ENCODE measurements around the gene MICB.

MICB gene

DNA sequence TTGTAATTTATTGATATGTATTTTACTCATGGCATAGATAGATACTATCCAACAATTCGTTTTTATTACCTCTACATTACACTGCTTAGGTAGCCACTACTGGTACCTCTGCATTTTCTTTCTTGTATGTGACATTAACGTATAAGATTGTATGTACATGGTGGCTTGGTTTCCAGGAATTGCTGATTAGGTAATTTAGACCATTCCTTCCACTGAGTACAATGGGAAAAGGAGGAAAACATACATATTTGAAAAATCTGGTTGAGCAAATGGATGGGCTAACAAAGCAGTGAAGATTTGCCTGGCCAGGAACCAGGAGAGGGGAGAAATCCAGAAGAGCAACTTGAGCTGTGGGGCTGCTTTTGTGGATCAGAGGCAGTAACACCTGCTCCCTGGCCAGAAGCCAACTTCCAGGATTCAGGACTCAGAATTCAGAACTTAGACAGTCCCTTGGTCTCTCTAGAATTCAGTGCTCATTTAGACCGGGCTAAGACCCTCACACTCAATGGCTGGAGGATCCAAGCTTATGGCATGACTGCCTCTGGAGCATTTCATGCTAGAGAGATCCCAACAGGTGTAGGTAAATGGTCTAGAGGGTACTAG lies 17.9 kb upstream of the MICB start:
- TF ChIP-seq TCF12 (IDR thresholded peaks at IDR 0.05; ENCODE audit: low read depth) (no peak), NFIC (IDR thresholded peaks at IDR 0.05) (peak; percentile 39; the same call in 1 of the 2 replicates), RAD21 (IDR thresholded peaks at IDR 0.05; ENCODE audit: low read depth) (no peak), EGR1 (IDR thresholded peaks at IDR 0.05) (no peak)
- TF ChIP-seq, protein P1, sequence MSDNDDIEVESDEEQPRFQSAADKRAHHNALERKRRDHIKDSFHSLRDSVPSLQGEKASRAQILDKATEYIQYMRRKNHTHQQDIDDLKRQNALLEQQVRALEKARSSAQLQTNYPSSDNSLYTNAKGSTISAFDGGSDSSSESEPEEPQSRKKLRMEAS (IDR thresholded peaks at IDR 0.05), result no peak

GRCh38 chr6:31480574-31480973 lies 17.4 kb upstream of the MICB start:
- TF ChIP-seq RAD21 (IDR thresholded peaks at IDR 0.05; ENCODE audit: low read depth) (no peak), CREB1 (IDR thresholded peaks at IDR 0.05; ENCODE audit: low read depth) (no peak), FOXM1 (IDR thresholded peaks at IDR 0.05; ENCODE audit: borderline replicate concordance, low read depth) (no peak), EP300 (IDR thresholded peaks at IDR 0.05; ENCODE audit: borderline replicate concordance) (no peak), CEBPB (IDR thresholded peaks at IDR 0.05) (no peak), NFIC (IDR thresholded peaks at IDR 0.05) (no peak), TAF1 (IDR thresholded peaks at IDR 0.05; ENCODE audit: low read depth) (no peak), YY1 (IDR thresholded peaks at IDR 0.05; ENCODE audit: low read depth) (no peak), EGR1 (IDR thresholded peaks at IDR 0.05) (no peak), TEAD4 (IDR thresholded peaks at IDR 0.05) (no peak)
- TF ChIP-seq, protein P2, sequence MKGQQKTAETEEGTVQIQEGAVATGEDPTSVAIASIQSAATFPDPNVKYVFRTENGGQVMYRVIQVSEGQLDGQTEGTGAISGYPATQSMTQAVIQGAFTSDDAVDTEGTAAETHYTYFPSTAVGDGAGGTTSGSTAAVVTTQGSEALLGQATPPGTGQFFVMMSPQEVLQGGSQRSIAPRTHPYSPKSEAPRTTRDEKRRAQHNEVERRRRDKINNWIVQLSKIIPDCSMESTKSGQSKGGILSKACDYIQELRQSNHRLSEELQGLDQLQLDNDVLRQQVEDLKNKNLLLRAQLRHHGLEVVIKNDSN (IDR thresholded peaks at IDR 0.05), result no peak

- no peak for TF ChIP-seq YY1 (IDR thresholded peaks at IDR 0.05; ENCODE audit: low read depth)
- no peak for TF ChIP-seq TAF1 (IDR thresholded peaks at IDR 0.05; ENCODE audit: low read depth)
- TF ChIP-seq EP300 (IDR thresholded peaks at IDR 0.05; ENCODE audit: borderline replicate concordance), result no peak
- TF ChIP-seq, protein P2 (IDR thresholded peaks at IDR 0.05), result no peak
- TF ChIP-seq EGR1 (IDR thresholded peaks at IDR 0.05), result no peak
- no peak for TF ChIP-seq RAD21 (IDR thresholded peaks at IDR 0.05; ENCODE audit: low read depth)
- TF ChIP-seq TCF12 (IDR thresholded peaks at IDR 0.05; ENCODE audit: low read depth), result no peak
- no peak for TF ChIP-seq CEBPB (IDR thresholded peaks at IDR 0.05)
- TF ChIP-seq, protein P3, sequence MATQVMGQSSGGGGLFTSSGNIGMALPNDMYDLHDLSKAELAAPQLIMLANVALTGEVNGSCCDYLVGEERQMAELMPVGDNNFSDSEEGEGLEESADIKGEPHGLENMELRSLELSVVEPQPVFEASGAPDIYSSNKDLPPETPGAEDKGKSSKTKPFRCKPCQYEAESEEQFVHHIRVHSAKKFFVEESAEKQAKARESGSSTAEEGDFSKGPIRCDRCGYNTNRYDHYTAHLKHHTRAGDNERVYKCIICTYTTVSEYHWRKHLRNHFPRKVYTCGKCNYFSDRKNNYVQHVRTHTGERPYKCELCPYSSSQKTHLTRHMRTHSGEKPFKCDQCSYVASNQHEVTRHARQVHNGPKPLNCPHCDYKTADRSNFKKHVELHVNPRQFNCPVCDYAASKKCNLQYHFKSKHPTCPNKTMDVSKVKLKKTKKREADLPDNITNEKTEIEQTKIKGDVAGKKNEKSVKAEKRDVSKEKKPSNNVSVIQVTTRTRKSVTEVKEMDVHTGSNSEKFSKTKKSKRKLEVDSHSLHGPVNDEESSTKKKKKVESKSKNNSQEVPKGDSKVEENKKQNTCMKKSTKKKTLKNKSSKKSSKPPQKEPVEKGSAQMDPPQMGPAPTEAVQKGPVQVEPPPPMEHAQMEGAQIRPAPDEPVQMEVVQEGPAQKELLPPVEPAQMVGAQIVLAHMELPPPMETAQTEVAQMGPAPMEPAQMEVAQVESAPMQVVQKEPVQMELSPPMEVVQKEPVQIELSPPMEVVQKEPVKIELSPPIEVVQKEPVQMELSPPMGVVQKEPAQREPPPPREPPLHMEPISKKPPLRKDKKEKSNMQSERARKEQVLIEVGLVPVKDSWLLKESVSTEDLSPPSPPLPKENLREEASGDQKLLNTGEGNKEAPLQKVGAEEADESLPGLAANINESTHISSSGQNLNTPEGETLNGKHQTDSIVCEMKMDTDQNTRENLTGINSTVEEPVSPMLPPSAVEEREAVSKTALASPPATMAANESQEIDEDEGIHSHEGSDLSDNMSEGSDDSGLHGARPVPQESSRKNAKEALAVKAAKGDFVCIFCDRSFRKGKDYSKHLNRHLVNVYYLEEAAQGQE (IDR thresholded peaks at IDR 0.05; ENCODE audit: low read depth), result no peak
- TF ChIP-seq TEAD4 (IDR thresholded peaks at IDR 0.05), result no peak
Observed at GRCh38 chr6:31483392-31483791, 14.6 kb upstream of the MICB start.

GRCh38 chr6:31485055-31485454 lies 12.9 kb upstream of the MICB start:
- TF ChIP-seq NFIC (IDR thresholded peaks at IDR 0.05), result no peak
- no peak for TF ChIP-seq TEAD4 (IDR thresholded peaks at IDR 0.05)
- TF ChIP-seq RAD21 (IDR thresholded peaks at IDR 0.05; ENCODE audit: low read depth), result no peak
- TF ChIP-seq, protein P1 (IDR thresholded peaks at IDR 0.05), result no peak
- no peak for TF ChIP-seq TCF12 (IDR thresholded peaks at IDR 0.05; ENCODE audit: low read depth)
- TF ChIP-seq ZBTB7A (IDR thresholded peaks at IDR 0.05; ENCODE audit: low read depth), result no peak
- TF ChIP-seq CREB1 (IDR thresholded peaks at IDR 0.05; ENCODE audit: low read depth), result no peak
- TF ChIP-seq CEBPB (IDR thresholded peaks at IDR 0.05), result no peak
- TF ChIP-seq EGR1 (IDR thresholded peaks at IDR 0.05), result no peak
- no peak for TF ChIP-seq FOXM1 (IDR thresholded peaks at IDR 0.05; ENCODE audit: borderline replicate concordance, low read depth)
- TF ChIP-seq, protein P2 (IDR thresholded peaks at IDR 0.05), result no peak
- no peak for TF ChIP-seq EP300 (IDR thresholded peaks at IDR 0.05; ENCODE audit: borderline replicate concordance)
- TF ChIP-seq, protein P3 (IDR thresholded peaks at IDR 0.05; ENCODE audit: low read depth), result no peak
- TF ChIP-seq TAF1 (IDR thresholded peaks at IDR 0.05; ENCODE audit: low read depth), result no peak
- no peak for TF ChIP-seq YY1 (IDR thresholded peaks at IDR 0.05; ENCODE audit: low read depth)

DNA sequence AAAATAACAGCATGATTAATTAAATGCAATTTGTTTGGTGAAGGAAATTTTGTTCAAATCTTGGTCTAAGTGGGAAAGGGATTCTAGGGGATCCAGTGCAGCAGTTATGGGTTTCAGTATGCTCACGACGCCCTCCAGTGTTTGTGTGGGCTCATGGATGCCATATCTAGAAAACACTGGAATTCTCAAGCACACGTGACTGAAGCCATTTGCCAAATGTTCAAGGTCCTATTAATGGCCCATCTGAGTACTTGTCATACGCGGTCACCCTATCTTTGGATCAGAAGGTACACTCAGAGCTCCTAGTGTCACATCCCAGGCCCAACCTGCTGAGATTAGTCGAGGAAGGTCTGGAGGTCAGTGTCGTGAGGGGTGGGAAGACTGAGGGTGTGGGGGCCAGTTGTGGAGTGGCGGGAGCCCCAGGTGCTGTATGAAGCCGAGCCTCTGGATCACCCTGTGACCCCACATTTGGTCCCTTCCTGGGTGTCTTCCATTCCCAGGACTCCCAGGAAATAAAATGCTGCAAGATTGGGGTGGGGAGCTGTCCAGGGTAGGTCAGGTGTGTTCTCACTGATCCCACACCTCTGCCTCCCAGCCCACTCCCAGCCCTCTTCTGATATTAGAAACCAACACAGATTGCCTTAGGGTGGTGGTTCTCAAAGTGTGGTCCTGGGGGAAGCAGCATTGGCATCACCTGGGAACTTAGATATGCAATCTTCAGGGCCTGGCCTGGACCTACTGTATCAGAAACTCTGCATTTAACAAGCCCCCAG lies 11.7 kb upstream of the MICB start:
- TF ChIP-seq, protein P3 (IDR thresholded peaks at IDR 0.05; ENCODE audit: low read depth), result peak; percentile 43

Data from Ishikawa (cell line).